AG04449 (cell line): ENCODE measurements around the gene ADAM11.

Experiments
- CTCF ChIA-PET: fragments of 350-600 bp; formaldehyde crosslinking; extraction: SDS; loops from one replicate; lab custom pipeline; 2021; ENCODE audit warnings: antibody characterized with exemption; lab: Yijun Ruan, JAX
- POLR2A ChIA-PET: fragments of 400-600, 350-600 bp; formaldehyde crosslinking; extraction: SDS; loops from one replicate; lab custom pipeline; 2020; ENCODE audit warnings: antibody characterized with exemption, inconsistent platforms; lab: Yijun Ruan, JAX
- DNase-seq: peaks from one replicate; pipeline ENCODE4 v3.0.0-alpha.2; 2010; ENCODE audit warnings: low read depth, low spot score
- H3K4me3 ChIP-seq: 2 replicates; pipeline ENCODE4 v1.5.1; 2011; ENCODE audit warnings: low read depth, mild to moderate bottlenecking, control low read depth, low read length
- CTCF ChIP-seq: IDR thresholded peaks from one replicate; pipeline ENCODE4 v1.5.1; 2011; ENCODE audit warnings: mild to moderate bottlenecking, moderate library complexity, low read length, control low read depth, inconsistent platforms; ENCODE audit not compliant: insufficient read depth; ENCODE audit errors: missing control alignments

ADAM11 gene

GRCh38 chr17:44767493-44767892, 8.7 kb downstream of the ADAM11 start:
- H3K4me3 ChIP-seq: no peak overlapping the region
- no peak for TF ChIP-seq CTCF
- ChIA-PET CTCF (interaction anchor here (0.9 to 18.3 kb wide), 3 partner anchors 12 to 108 kb away, joined by 3 to 440 read pairs (median 4); no protein-coding TSS in a partner anchor), POLR2A (no interaction called here)
- no peak for DNase-seq

GRCh38 chr17:44768505-44769142, 9.8 kb downstream of the ADAM11 start:
- ChIA-PET CTCF (interaction anchor here (1.3 to 18.3 kb wide), 4 partner anchors 10 to 254 kb away, joined by 3 to 823 read pairs (median 222); no protein-coding TSS in a partner anchor), POLR2A (no interaction called here)
- DNase-seq: no peak
- no peak for TF ChIP-seq CTCF
- no peak overlapping the region for H3K4me3 ChIP-seq

- H3K4me3 ChIP-seq: no peak overlapping the region
- DNase-seq: no peak
- no peak for TF ChIP-seq CTCF
- POLR2A ChIA-PET: no interaction called here
- CTCF ChIA-PET: interaction anchor here (1.3 to 18.3 kb wide), 4 partner anchors 9 to 253 kb away, joined by 3 to 823 read pairs (median 222); no protein-coding TSS in a partner anchor
Observed at GRCh38 chr17:44769230-44769629, 10.4 kb downstream of the ADAM11 start.

- TF ChIP-seq CTCF: no peak
- H3K4me3 ChIP-seq: no peak overlapping the region
- CTCF ChIA-PET: interaction anchor here (0.9 to 18.3 kb wide), 5 partner anchors 9 to 253 kb away, joined by 3 to 823 read pairs (median 5); no protein-coding TSS in a partner anchor
- no peak for DNase-seq
- POLR2A ChIA-PET: no interaction called here
Observed at GRCh38 chr17:44769647-44770084, 10.9 kb downstream of the ADAM11 start.

- no peak for TF ChIP-seq CTCF
- POLR2A ChIA-PET: interaction anchor here (0.6 kb wide), 1 partner anchor 320 kb away, joined by 3 read pairs; no protein-coding TSS in a partner anchor
- CTCF ChIA-PET: interaction anchor here (0.9 to 18.3 kb wide), 8 partner anchors 8 to 252 kb away, joined by 3 to 823 read pairs (median 4); no protein-coding TSS in a partner anchor
- DNase-seq: no peak
- no peak overlapping the region for H3K4me3 ChIP-seq
Observed at GRCh38 chr17:44770166-44770925, 11.6 kb downstream of the ADAM11 start.
